ENCODE measurements around the gene CYP17A1.

DNA sequence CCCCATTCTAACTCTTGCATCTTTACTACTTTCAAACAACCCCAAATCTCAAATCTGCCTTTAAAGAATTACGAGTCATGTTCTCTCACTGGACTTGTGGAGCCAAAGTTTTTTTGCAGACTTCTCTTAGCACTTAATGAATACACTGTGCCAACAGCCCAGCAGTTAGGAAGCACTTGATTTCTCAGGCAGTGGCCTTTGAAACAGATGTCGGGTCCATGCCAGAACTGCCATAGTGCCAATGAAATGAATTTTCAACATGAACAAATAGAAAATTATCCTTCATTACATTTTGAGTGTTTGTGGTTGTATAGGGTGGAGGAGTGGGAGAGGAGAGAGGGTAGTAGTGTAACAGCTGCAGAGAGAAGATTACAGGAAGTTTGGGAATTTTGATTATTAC is 22.7 kb upstream of the CYP17A1 start:
- TF ChIP-seq POLR2A (IDR thresholded peaks at IDR 0.05; ENCODE audit: low read length) (no peak), REST (IDR thresholded peaks at IDR 0.05) (no peak), CBX8 (IDR thresholded peaks at IDR 0.05) (no peak), CEBPB (IDR thresholded peaks at IDR 0.05) (no peak), RCOR1 (IDR thresholded peaks at IDR 0.05; ENCODE audit: low read depth, low read length) (no peak), JUN (IDR thresholded peaks at IDR 0.05) (no peak), RFX5 (IDR thresholded peaks at IDR 0.05) (no peak), MAX (IDR thresholded peaks at IDR 0.05) (no peak), ESRRA (IDR thresholded peaks at IDR 0.05; ENCODE audit: borderline replicate concordance, low read length) (no peak), CBX2 (IDR thresholded peaks at IDR 0.05; ENCODE audit: borderline replicate concordance, low read depth) (no peak), JUNB (IDR thresholded peaks at IDR 0.05) (no peak), MAZ (IDR thresholded peaks at IDR 0.05; ENCODE audit: borderline replicate concordance, low read depth, low read length) (no peak)
- TF ChIP-seq, protein P1, sequence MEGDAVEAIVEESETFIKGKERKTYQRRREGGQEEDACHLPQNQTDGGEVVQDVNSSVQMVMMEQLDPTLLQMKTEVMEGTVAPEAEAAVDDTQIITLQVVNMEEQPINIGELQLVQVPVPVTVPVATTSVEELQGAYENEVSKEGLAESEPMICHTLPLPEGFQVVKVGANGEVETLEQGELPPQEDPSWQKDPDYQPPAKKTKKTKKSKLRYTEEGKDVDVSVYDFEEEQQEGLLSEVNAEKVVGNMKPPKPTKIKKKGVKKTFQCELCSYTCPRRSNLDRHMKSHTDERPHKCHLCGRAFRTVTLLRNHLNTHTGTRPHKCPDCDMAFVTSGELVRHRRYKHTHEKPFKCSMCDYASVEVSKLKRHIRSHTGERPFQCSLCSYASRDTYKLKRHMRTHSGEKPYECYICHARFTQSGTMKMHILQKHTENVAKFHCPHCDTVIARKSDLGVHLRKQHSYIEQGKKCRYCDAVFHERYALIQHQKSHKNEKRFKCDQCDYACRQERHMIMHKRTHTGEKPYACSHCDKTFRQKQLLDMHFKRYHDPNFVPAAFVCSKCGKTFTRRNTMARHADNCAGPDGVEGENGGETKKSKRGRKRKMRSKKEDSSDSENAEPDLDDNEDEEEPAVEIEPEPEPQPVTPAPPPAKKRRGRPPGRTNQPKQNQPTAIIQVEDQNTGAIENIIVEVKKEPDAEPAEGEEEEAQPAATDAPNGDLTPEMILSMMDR (IDR thresholded peaks at IDR 0.05) = no peak
